ENCODE measurements around the gene SULT1C4. TPM values are rescaled to one million over a fixed set of nuclear protein-coding genes. Genes with fewer than 3 reads are reported as not detected.
A peak's percentile ranks its signal among the peaks of the same experiment; 100 is the strongest.

SULT1C4 gene
- total RNA-seq (0.62 TPM), polyA plus RNA-seq (not detected)

DNA sequence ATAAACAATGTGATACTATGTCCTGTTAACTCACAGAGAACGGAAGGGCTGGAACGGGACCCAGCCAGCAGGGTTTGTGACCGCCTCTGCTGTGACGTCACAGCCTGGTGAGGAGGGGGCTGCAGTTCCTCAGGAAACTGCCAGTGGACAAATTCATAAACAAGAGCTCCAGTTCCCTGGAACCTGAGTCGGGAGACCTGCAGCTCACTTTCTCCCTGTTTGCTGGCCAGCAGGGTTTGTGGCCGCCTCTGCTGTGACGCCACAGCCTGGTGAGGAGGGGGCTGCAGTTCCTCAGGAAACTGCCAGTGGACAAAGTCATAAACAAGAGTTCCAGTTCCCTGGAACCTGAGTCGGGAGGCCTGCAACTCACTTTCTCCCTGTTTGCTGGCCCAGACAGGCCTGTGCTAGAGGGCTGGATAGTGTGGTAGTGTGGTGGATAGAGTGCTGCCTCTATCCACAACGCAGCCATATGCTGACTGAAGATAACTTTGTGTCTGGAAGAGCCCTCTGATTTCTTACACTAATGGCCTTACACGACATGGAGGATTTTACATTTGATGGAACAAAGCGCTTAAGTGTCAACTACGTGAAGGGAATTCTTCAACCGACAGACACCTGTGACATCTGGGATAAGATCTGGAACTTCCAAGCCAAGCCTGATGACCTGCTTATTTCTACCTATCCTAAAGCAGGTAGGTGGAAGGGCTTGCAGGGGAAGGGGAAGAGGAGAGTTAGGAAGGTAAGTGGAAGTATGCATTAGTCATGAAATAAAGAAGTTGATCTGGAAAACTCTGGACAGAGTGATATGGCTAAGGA lies at the start of gene SULT1C4:
Gene SULT1C4 (plus strand): TSS at position 140 of the 816 bp plus-strand sequence. CDS start 384 bp downstream, at position 524.
- Mint-ChIP-seq H3K27me3 (peaks cover 9% of the 10 kb centered on the region), H3K4me3 (peak within 1 kb of the TSS in 1 of 4 donors; percentile 18), H3K4me1 (peaks cover 0 to 5% (median 0%) of the 10 kb centered on the region in 4 donors), H3K9me3 (peaks cover 0 to 3% (median 0%) of the 10 kb centered on the region in 7 donors), H3K27ac (peak within 1 kb of the TSS in 1 of 3 donors; percentile 49), H3K36me3 (no peaks in the 10 kb centered on the region)
- H3K4me1 ChIP-seq (ENCODE audit: control insufficient read depth, insufficient read depth, low read length, poor library complexity, severe bottlenecking): no peaks in the 10 kb centered on the region
- no peak for ATAC-seq (ENCODE audit: low read depth in 2 of 2)
- no peaks in the 10 kb centered on the region for H3K36me3 ChIP-seq (ENCODE audit: control insufficient read depth, insufficient read depth, low read length)
- no peaks in the 10 kb centered on the region for H3K9me3 ChIP-seq (ENCODE audit: control insufficient read depth in 2 of 2, low read length in 2 of 2)
- H3K4me3 ChIP-seq (ENCODE audit: low read depth, low read length): no peak within 1 kb of the TSS
- H3K27ac ChIP-seq (ENCODE audit: insufficient read depth, low read length, poor library complexity, severe bottlenecking): no peak within 1 kb of the TSS
- no peak for DNase-seq
- H3K27me3 ChIP-seq (ENCODE audit: control insufficient read depth, insufficient read depth, low read length): no peaks in the 10 kb centered on the region

GRCh38 chr2:108329771-108330170 lies 48.0 kb upstream of the SULT1C4 start:
- no peaks in the 10 kb centered on the region for H3K36me3 Mint-ChIP-seq
- no peak overlapping the region for H3K4me3 Mint-ChIP-seq
- H3K4me1 ChIP-seq (ENCODE audit: control insufficient read depth, insufficient read depth, low read length, poor library complexity, severe bottlenecking): no peaks in the 10 kb centered on the region
- no peak overlapping the region for H3K4me3 ChIP-seq (ENCODE audit: low read depth, low read length)
- peaks cover 22% of the 10 kb centered on the region for H3K27me3 Mint-ChIP-seq
- ATAC-seq (ENCODE audit: low read depth in 2 of 2) (no peak), DNase-seq (no peak)
- no peaks in the 10 kb centered on the region for H3K36me3 ChIP-seq (ENCODE audit: control insufficient read depth, insufficient read depth, low read length)
- H3K4me1 Mint-ChIP-seq: no peaks in the 10 kb centered on the region
- peaks cover 7% of the 10 kb centered on the region for H3K27me3 ChIP-seq (ENCODE audit: control insufficient read depth, insufficient read depth, low read length)
- H3K9me3 Mint-ChIP-seq: peaks cover 0 to 3% (median 0%) of the 10 kb centered on the region in 7 donors
- no peaks in the 10 kb centered on the region for H3K9me3 ChIP-seq (ENCODE audit: control insufficient read depth in 2 of 2, low read length in 2 of 2)
- H3K27ac ChIP-seq (ENCODE audit: insufficient read depth, low read length, poor library complexity, severe bottlenecking): no peak overlapping the region
- H3K27ac Mint-ChIP-seq: no peak overlapping the region

- Mint-ChIP-seq H3K4me3 (no peak overlapping the region), H3K4me1 (no peaks in the 10 kb centered on the region), H3K27ac (no peak overlapping the region), H3K36me3 (no peaks in the 10 kb centered on the region), H3K9me3 (peaks cover 0 to 4% (median 0%) of the 10 kb centered on the region in 7 donors), H3K27me3 (peaks cover 26% of the 10 kb centered on the region)
- H3K27me3 ChIP-seq (ENCODE audit: control insufficient read depth, insufficient read depth, low read length): peaks cover 9% of the 10 kb centered on the region
- no peaks in the 10 kb centered on the region for H3K4me1 ChIP-seq (ENCODE audit: control insufficient read depth, insufficient read depth, low read length, poor library complexity, severe bottlenecking)
- no peak overlapping the region for H3K27ac ChIP-seq (ENCODE audit: insufficient read depth, low read length, poor library complexity, severe bottlenecking)
- no peak for DNase-seq
- no peak overlapping the region for H3K4me3 ChIP-seq (ENCODE audit: low read depth, low read length)
- H3K9me3 ChIP-seq (ENCODE audit: control insufficient read depth in 2 of 2, low read length in 2 of 2): no peaks in the 10 kb centered on the region
- no peak for ATAC-seq (ENCODE audit: low read depth in 2 of 2)
- H3K36me3 ChIP-seq (ENCODE audit: control insufficient read depth, insufficient read depth, low read length): no peaks in the 10 kb centered on the region
Observed at GRCh38 chr2:108330979-108331378, 46.8 kb upstream of the SULT1C4 start.

- H3K9me3 ChIP-seq (ENCODE audit: control insufficient read depth in 2 of 2, low read length in 2 of 2): no peaks in the 10 kb centered on the region
- peaks cover 3% of the 10 kb centered on the region for H3K27me3 ChIP-seq (ENCODE audit: control insufficient read depth, insufficient read depth, low read length)
- no peak overlapping the region for H3K4me3 Mint-ChIP-seq
- no peak overlapping the region for H3K27ac ChIP-seq (ENCODE audit: insufficient read depth, low read length, poor library complexity, severe bottlenecking)
- H3K27me3 Mint-ChIP-seq: peaks cover 10% of the 10 kb centered on the region
- ATAC-seq (ENCODE audit: low read depth in 2 of 2) (no peak), DNase-seq (no peak)
- no peak overlapping the region for H3K27ac Mint-ChIP-seq
- H3K4me1 ChIP-seq (ENCODE audit: control insufficient read depth, insufficient read depth, low read length, poor library complexity, severe bottlenecking): no peaks in the 10 kb centered on the region
- H3K9me3 Mint-ChIP-seq: no peaks in the 10 kb centered on the region
- H3K4me1 Mint-ChIP-seq: no peaks in the 10 kb centered on the region
- no peaks in the 10 kb centered on the region for H3K36me3 ChIP-seq (ENCODE audit: control insufficient read depth, insufficient read depth, low read length)
- H3K36me3 Mint-ChIP-seq: no peaks in the 10 kb centered on the region
- no peak overlapping the region for H3K4me3 ChIP-seq (ENCODE audit: low read depth, low read length)
Observed at GRCh38 chr2:108345951-108346350, 31.8 kb upstream of the SULT1C4 start.

- Mint-ChIP-seq H3K9me3 (peaks cover 0 to 1% (median 0%) of the 10 kb centered on the region in 7 donors), H3K4me3 (no peak overlapping the region), H3K4me1 (no peaks in the 10 kb centered on the region), H3K27ac (no peak overlapping the region), H3K27me3 (peaks cover 14% of the 10 kb centered on the region), H3K36me3 (no peaks in the 10 kb centered on the region)
- Histone ChIP-seq H3K27me3 (ENCODE audit: control insufficient read depth, insufficient read depth, low read length) (peaks cover 3% of the 10 kb centered on the region), H3K36me3 (ENCODE audit: control insufficient read depth, insufficient read depth, low read length) (no peaks in the 10 kb centered on the region), H3K9me3 (ENCODE audit: control insufficient read depth in 2 of 2, low read length in 2 of 2) (no peaks in the 10 kb centered on the region), H3K27ac (ENCODE audit: insufficient read depth, low read length, poor library complexity, severe bottlenecking) (no peak overlapping the region), H3K4me1 (ENCODE audit: control insufficient read depth, insufficient read depth, low read length, poor library complexity, severe bottlenecking) (no peaks in the 10 kb centered on the region), H3K4me3 (ENCODE audit: low read depth, low read length) (no peak overlapping the region)
- ATAC-seq (ENCODE audit: low read depth in 2 of 2) (no peak), DNase-seq (no peak)
Observed at GRCh38 chr2:108346827-108347226, 30.9 kb upstream of the SULT1C4 start.

DNA sequence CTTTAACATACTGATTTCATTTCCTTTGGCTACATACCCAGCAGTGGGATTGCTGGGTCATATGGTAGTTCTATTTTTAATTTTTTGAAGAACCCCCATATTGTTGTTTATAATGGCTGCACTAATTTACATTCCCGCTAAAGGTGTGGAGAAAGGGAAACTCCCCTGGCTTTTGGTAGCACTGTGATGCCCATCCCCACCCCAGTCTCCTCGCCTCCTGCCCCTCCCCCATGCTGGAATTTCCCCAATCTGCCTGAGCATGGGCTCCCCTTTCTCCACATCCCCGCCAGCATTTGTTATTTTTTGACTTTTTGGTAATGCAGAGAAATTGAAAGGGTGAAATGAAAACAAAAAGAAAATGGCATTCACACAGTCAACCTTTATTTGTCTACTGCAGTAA lies 30.0 kb upstream of the SULT1C4 start:
- Mint-ChIP-seq H3K4me1 (no peaks in the 10 kb centered on the region), H3K27me3 (peaks cover 17% of the 10 kb centered on the region), H3K4me3 (no peak overlapping the region), H3K9me3 (peaks cover 0 to 1% (median 0%) of the 10 kb centered on the region in 7 donors), H3K27ac (no peak overlapping the region), H3K36me3 (no peaks in the 10 kb centered on the region)
- Histone ChIP-seq H3K36me3 (ENCODE audit: control insufficient read depth, insufficient read depth, low read length) (no peaks in the 10 kb centered on the region), H3K27me3 (ENCODE audit: control insufficient read depth, insufficient read depth, low read length) (peaks cover 3% of the 10 kb centered on the region), H3K9me3 (ENCODE audit: control insufficient read depth in 2 of 2, low read length in 2 of 2) (no peaks in the 10 kb centered on the region), H3K27ac (ENCODE audit: insufficient read depth, low read length, poor library complexity, severe bottlenecking) (no peak overlapping the region), H3K4me3 (ENCODE audit: low read depth, low read length) (no peak overlapping the region), H3K4me1 (ENCODE audit: control insufficient read depth, insufficient read depth, low read length, poor library complexity, severe bottlenecking) (no peaks in the 10 kb centered on the region)
- ATAC-seq (ENCODE audit: low read depth in 2 of 2) (no peak), DNase-seq (no peak)

GRCh38 chr2:108348816-108349570 lies 28.8 kb upstream of the SULT1C4 start:
- H3K4me3 Mint-ChIP-seq: no peak overlapping the region
- H3K4me3 ChIP-seq (ENCODE audit: low read depth, low read length): no peak overlapping the region
- no peaks in the 10 kb centered on the region for H3K36me3 ChIP-seq (ENCODE audit: control insufficient read depth, insufficient read depth, low read length)
- H3K4me1 ChIP-seq (ENCODE audit: control insufficient read depth, insufficient read depth, low read length, poor library complexity, severe bottlenecking): no peaks in the 10 kb centered on the region
- H3K9me3 Mint-ChIP-seq: peaks cover 0 to 1% (median 0%) of the 10 kb centered on the region in 7 donors
- ATAC-seq (ENCODE audit: low read depth in 2 of 2): no peak
- peaks cover 18% of the 10 kb centered on the region for H3K27me3 Mint-ChIP-seq
- H3K27ac Mint-ChIP-seq: no peak overlapping the region
- H3K9me3 ChIP-seq (ENCODE audit: control insufficient read depth in 2 of 2, low read length in 2 of 2): no peaks in the 10 kb centered on the region
- H3K36me3 Mint-ChIP-seq: no peaks in the 10 kb centered on the region
- DNase-seq: no peak
- peaks cover 3% of the 10 kb centered on the region for H3K27me3 ChIP-seq (ENCODE audit: control insufficient read depth, insufficient read depth, low read length)
- H3K4me1 Mint-ChIP-seq: no peaks in the 10 kb centered on the region
- H3K27ac ChIP-seq (ENCODE audit: insufficient read depth, low read length, poor library complexity, severe bottlenecking): no peak overlapping the region
